Keratinocyte (primary cell): ENCODE measurements around the gene IL17C. TPM values are rescaled to one million over a fixed set of nuclear protein-coding genes. Genes with fewer than 3 reads are reported as not detected.

Source experiments
- DNase-seq: peaks from one replicate; pipeline ENCODE4 v3.0.0-alpha.2; 2011; ENCODE audit warnings: low read depth, missing footprints, low spot score
- FAIRE-seq: peaks from 2 replicates; lab custom pipeline; 2011; peaks lifted over from hg19 to GRCh38; lab: Jason Lieb, UNC
- H2AFZ ChIP-seq: 2 replicates; pipeline ENCODE4 v1.6.0; 2012; ENCODE audit warnings: low read length, control low read depth, inconsistent platforms; ENCODE audit not compliant: control insufficient read depth
- H3K27ac ChIP-seq: 2 replicates; pipeline ENCODE4 v1.5.1; 2011; ENCODE audit warnings: low read length; ENCODE audit not compliant: control insufficient read depth, insufficient read depth
- H3K27me3 ChIP-seq: 3 replicates; pipeline ENCODE4 v1.6.0; 2011; ENCODE audit warnings: low read length; ENCODE audit not compliant: control insufficient read depth, insufficient read depth; ENCODE audit errors: extremely low read depth
- H3K36me3 ChIP-seq, 2 experiments: 2 replicates in 1 of 2; 3 replicates in 1 of 2; pipeline ENCODE4 v1.5.1; 2011; ENCODE audit warnings: low read length in 2 of 2, mild to moderate bottlenecking in 1 of 2; ENCODE audit not compliant: control insufficient read depth in 2 of 2, insufficient read depth in 2 of 2; ENCODE audit errors: extremely low read depth in 1 of 2
- H3K4me1 ChIP-seq: 3 replicates; pipeline ENCODE4 v1.5.1; 2011; ENCODE audit warnings: low read length; ENCODE audit not compliant: control insufficient read depth, insufficient read depth; ENCODE audit errors: extremely low read depth
- H3K4me2 ChIP-seq: 3 replicates; pipeline ENCODE4 v1.6.0; 2011; ENCODE audit warnings: low read depth, low read length; ENCODE audit not compliant: control insufficient read depth, insufficient read depth; ENCODE audit errors: extremely low read depth
- H3K4me3 ChIP-seq, 3 experiments: fragments of 200-600 bp in 1 of 3; sonication (generic) in 1 of 3; 2 replicates in 2 of 3; 3 replicates in 1 of 3; pipeline ENCODE4 v1.5.1; 2011 to 2016; ENCODE audit warnings: low read length in 3 of 3, mild to moderate bottlenecking in 3 of 3, control low read depth in 2 of 3, inconsistent platforms in 1 of 3, low read depth in 1 of 3, mixed read lengths in 1 of 3, mixed run types in 1 of 3, moderate library complexity in 1 of 3; ENCODE audit not compliant: control insufficient read depth in 2 of 3, insufficient read depth in 2 of 3; ENCODE audit errors: extremely low read depth in 1 of 3
- H3K79me2 ChIP-seq: 2 replicates; pipeline ENCODE4 v1.6.0; 2012; ENCODE audit warnings: low read length; ENCODE audit not compliant: control insufficient read depth, insufficient read depth
- H3K9ac ChIP-seq: 3 replicates; pipeline ENCODE4 v1.6.0; 2011; ENCODE audit warnings: low read length; ENCODE audit not compliant: control insufficient read depth, insufficient read depth; ENCODE audit errors: extremely low read depth
- H3K9me1 ChIP-seq: 3 replicates; pipeline ENCODE4 v1.6.0; 2011; ENCODE audit warnings: low read length; ENCODE audit not compliant: control insufficient read depth, insufficient read depth; ENCODE audit errors: extremely low read depth
- H3K9me3 ChIP-seq: 2 replicates; pipeline ENCODE4 v1.5.1; 2012; ENCODE audit warnings: low read depth, low read length; ENCODE audit not compliant: control insufficient read depth
- H4K20me1 ChIP-seq: 3 replicates; pipeline ENCODE4 v1.6.0; 2011; ENCODE audit warnings: low read length; ENCODE audit not compliant: control insufficient read depth, insufficient read depth; ENCODE audit errors: extremely low read depth
- EZH2 ChIP-seq: IDR thresholded peaks from one replicate; pipeline ENCODE4 v1.6.1; 2012; ENCODE audit warnings: inconsistent platforms, mild to moderate bottlenecking, low read length, moderate library complexity
- dilution Hi-C: fragments of 300-500 bp; cut with MboI; formaldehyde crosslinking; loops from one replicate; pipeline ENCODE4 v1.7.0; 2020; ENCODE audit warnings: low sequenced_read_pairs; ENCODE audit not compliant: extremely low pct_ligation_motif_present
- polyA plus RNA-seq, 5 experiments: library from polyadenylated mRNA; depleted of rRNA in 3 of 5; stranded (reverse) in 3 of 5; stranded (forward) in 1 of 5; unstranded in 1 of 5; fragments of >200 nt; gene quantifications; 1 replicate in 1 of 5; 2 replicates in 3 of 5; 3 replicates in 1 of 5; pipeline versions ENCODE4 v1.2.1 to v1.2.3, GENCODE V29; 2011 to 2012; ENCODE audit warnings: missing spikeins in 2 of 5, low read depth in 1 of 5, low replicate concordance in 1 of 5
- TF ChIP-seq, protein P1 (sequence below), 3 experiments: IDR thresholded peaks in 1 of 3; conservative IDR thresholded peaks in 1 of 3; optimal IDR thresholded peaks in 1 of 3; 2 replicates in 2 of 3; 3 replicates in 1 of 3; pipeline versions ENCODE3 to v1.5.1; 2011; ENCODE audit warnings: low read length in 3 of 3, mild to moderate bottlenecking in 3 of 3, moderate library complexity in 2 of 3, control low read depth in 1 of 3, inconsistent platforms in 1 of 3; ENCODE audit not compliant: insufficient read depth in 2 of 3; ENCODE audit errors: extremely low read depth in 1 of 3

The IL17C gene
- polyA plus RNA-seq, 1 donor (not counting 4 experiments of a cell fraction or from before 2014, with no cell fraction given): not detected

DNA sequence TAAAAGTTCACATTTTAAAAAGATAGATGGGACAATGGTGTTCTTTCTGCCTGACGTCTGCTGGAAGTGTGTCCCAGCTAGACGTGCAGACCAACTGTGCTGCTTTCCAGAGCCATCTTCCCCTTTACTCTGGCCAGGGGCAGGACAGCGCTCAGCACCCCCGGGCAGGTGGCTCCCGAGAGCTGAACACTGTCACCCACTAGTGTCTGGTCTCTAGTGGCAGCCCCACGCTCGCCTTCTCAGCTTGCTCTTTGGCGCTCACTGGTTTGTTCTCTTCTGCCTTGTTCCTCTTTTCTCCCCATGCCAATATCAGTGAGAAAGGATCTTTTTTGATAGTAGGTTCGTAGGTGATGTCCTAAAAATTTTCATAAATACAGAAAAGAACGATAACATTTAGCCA is 42.5 kb upstream of the IL17C start:
- H3K4me2 ChIP-seq: no peak overlapping the region
- FAIRE-seq (no peak), DNase-seq (no peak)
- no peak overlapping the region for H3K9ac ChIP-seq
- TF ChIP-seq, protein P1, sequence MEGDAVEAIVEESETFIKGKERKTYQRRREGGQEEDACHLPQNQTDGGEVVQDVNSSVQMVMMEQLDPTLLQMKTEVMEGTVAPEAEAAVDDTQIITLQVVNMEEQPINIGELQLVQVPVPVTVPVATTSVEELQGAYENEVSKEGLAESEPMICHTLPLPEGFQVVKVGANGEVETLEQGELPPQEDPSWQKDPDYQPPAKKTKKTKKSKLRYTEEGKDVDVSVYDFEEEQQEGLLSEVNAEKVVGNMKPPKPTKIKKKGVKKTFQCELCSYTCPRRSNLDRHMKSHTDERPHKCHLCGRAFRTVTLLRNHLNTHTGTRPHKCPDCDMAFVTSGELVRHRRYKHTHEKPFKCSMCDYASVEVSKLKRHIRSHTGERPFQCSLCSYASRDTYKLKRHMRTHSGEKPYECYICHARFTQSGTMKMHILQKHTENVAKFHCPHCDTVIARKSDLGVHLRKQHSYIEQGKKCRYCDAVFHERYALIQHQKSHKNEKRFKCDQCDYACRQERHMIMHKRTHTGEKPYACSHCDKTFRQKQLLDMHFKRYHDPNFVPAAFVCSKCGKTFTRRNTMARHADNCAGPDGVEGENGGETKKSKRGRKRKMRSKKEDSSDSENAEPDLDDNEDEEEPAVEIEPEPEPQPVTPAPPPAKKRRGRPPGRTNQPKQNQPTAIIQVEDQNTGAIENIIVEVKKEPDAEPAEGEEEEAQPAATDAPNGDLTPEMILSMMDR (optimal IDR thresholded peaks at IDR 0.05 in 1 of 3, IDR thresholded peaks at IDR 0.05 in 1 of 3, conservative IDR thresholded peaks at IDR 0.05 in 1 of 3; ENCODE audit: extremely low read depth in 1 of 3, insufficient read depth in 2 of 3, low read length in 3 of 3): no peak
- no peak for TF ChIP-seq EZH2
- H3K27me3 ChIP-seq: no peaks in the 10 kb centered on the region
- H3K4me1 ChIP-seq: no peaks in the 10 kb centered on the region
- no peak overlapping the region for H3K27ac ChIP-seq
- no peaks in the 10 kb centered on the region for H4K20me1 ChIP-seq
- H3K9me3 ChIP-seq: no peaks in the 10 kb centered on the region
- dilution Hi-C loops: no loop called here
- H3K36me3 ChIP-seq: peaks cover 22 to 38% of the 10 kb centered on the region in 2 experiments
- peaks cover 9% of the 10 kb centered on the region for H3K79me2 ChIP-seq
- H3K4me3 ChIP-seq: no peak overlapping the region
- no peaks in the 10 kb centered on the region for H3K9me1 ChIP-seq
- no peak overlapping the region for H2AFZ ChIP-seq

DNA sequence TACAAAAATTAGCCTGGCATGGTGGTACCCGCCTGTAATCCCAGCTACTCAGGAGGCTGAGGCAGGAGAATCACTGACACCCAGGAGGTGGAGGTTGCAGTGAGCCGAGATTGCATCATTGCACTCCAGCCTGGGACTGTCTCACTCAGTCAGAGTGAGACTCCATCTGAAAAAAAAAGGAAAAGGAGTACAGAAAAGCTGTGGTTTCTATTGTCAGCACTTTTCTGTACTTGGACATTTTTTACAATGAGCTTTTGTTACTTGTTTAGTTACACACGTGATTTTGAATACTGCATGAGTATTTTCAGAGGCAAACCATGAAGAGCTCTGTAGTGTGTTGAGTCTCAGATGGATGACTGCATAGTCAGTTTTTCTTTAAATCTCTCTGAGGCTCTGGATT is 41.9 kb upstream of the IL17C start:
- Histone ChIP-seq H3K9ac (no peak overlapping the region), H4K20me1 (no peaks in the 10 kb centered on the region), H3K27me3 (no peaks in the 10 kb centered on the region), H2AFZ (no peak overlapping the region), H3K4me2 (no peak overlapping the region), H3K36me3 (peaks cover 23 to 40% of the 10 kb centered on the region in 2 experiments), H3K4me1 (no peaks in the 10 kb centered on the region), H3K9me1 (no peaks in the 10 kb centered on the region), H3K9me3 (no peaks in the 10 kb centered on the region), H3K79me2 (peaks cover 9% of the 10 kb centered on the region), H3K27ac (no peak overlapping the region), H3K4me3 (no peak overlapping the region)
- DNase-seq (no peak), FAIRE-seq (no peak)
- no peak for TF ChIP-seq EZH2
- TF ChIP-seq, protein P1 (optimal IDR thresholded peaks at IDR 0.05 in 1 of 3, IDR thresholded peaks at IDR 0.05 in 1 of 3, conservative IDR thresholded peaks at IDR 0.05 in 1 of 3; ENCODE audit: extremely low read depth in 1 of 3, insufficient read depth in 2 of 3, low read length in 3 of 3): no peak
- dilution Hi-C loops: no loop called here
